ES-I3 (cell line): ENCODE data around the gene CCDC85C.

Experiments used
- H3K36me3 ChIP-seq: 2 replicates; pipeline ENCODE4 v1.6.1; 2013; ENCODE audit warnings: mild to moderate bottlenecking, low read length, control low read depth, moderate library complexity; ENCODE audit not compliant: insufficient read depth
- H3K4me1 ChIP-seq: 2 replicates; pipeline ENCODE4 v1.6.1; 2013; ENCODE audit warnings: mild to moderate bottlenecking, control low read depth, low read length; ENCODE audit not compliant: insufficient read depth
- H3K9ac ChIP-seq: 2 replicates; pipeline ENCODE4 v1.6.1; 2013; ENCODE audit warnings: low read depth, mild to moderate bottlenecking, low read length, moderate library complexity
- H3K9me3 ChIP-seq: 2 replicates; pipeline ENCODE4 v1.6.1; 2013; ENCODE audit warnings: mild to moderate bottlenecking, low read length, moderate library complexity; ENCODE audit not compliant: control insufficient read depth, insufficient read depth

The CCDC85C gene

GRCh38 chr14:99637624-99638023, 33.6 kb upstream of the CCDC85C start:
- Histone ChIP-seq H3K4me1 (no peaks in the 10 kb centered on the region), H3K9ac (no peak overlapping the region), H3K36me3 (no peaks in the 10 kb centered on the region), H3K9me3 (no peaks in the 10 kb centered on the region)

- Histone ChIP-seq H3K4me1 (no peaks in the 10 kb centered on the region), H3K9me3 (no peaks in the 10 kb centered on the region), H3K9ac (no peak overlapping the region)
Observed at GRCh38 chr14:99636487-99636886, 32.5 kb upstream of the CCDC85C start.

GRCh38 chr14:99635116-99635515, 31.1 kb upstream of the CCDC85C start:
- H3K4me1 ChIP-seq = no peaks in the 10 kb centered on the region
- H3K9me3 ChIP-seq = no peaks in the 10 kb centered on the region
- no peaks in the 10 kb centered on the region for H3K36me3 ChIP-seq
- no peak overlapping the region for H3K9ac ChIP-seq

More at GRCh38 chr14:99636487-99636886, 32.5 kb upstream of the CCDC85C start:
- H3K36me3 ChIP-seq = no peaks in the 10 kb centered on the region

GRCh38 chr14:99634443-99634842, 30.4 kb upstream of the CCDC85C start:
- Histone ChIP-seq H3K36me3 (no peaks in the 10 kb centered on the region), H3K9me3 (no peaks in the 10 kb centered on the region), H3K4me1 (no peaks in the 10 kb centered on the region), H3K9ac (no peak overlapping the region)

- no peaks in the 10 kb centered on the region for H3K4me1 ChIP-seq
- H3K9ac ChIP-seq = no peak overlapping the region
- no peaks in the 10 kb centered on the region for H3K9me3 ChIP-seq
- no peaks in the 10 kb centered on the region for H3K36me3 ChIP-seq
Observed at GRCh38 chr14:99633918-99634317, 29.9 kb upstream of the CCDC85C start.

- no peaks in the 10 kb centered on the region for H3K4me1 ChIP-seq
- no peaks in the 10 kb centered on the region for H3K9me3 ChIP-seq
- no peak overlapping the region for H3K9ac ChIP-seq
- H3K36me3 ChIP-seq = no peaks in the 10 kb centered on the region
Observed at GRCh38 chr14:99633141-99633540, 29.1 kb upstream of the CCDC85C start.

- no peak overlapping the region for H3K9ac ChIP-seq
- H3K4me1 ChIP-seq = no peaks in the 10 kb centered on the region
- no peaks in the 10 kb centered on the region for H3K9me3 ChIP-seq
Observed at GRCh38 chr14:99632410-99633035, 28.5 kb upstream of the CCDC85C start.

GRCh38 chr14:99630202-99630601, 26.2 kb upstream of the CCDC85C start:
- Histone ChIP-seq H3K4me1 (no peaks in the 10 kb centered on the region), H3K9ac (no peak overlapping the region), H3K36me3 (no peaks in the 10 kb centered on the region), H3K9me3 (no peaks in the 10 kb centered on the region)

More at GRCh38 chr14:99632410-99633035, 28.5 kb upstream of the CCDC85C start:
- H3K36me3 ChIP-seq = no peaks in the 10 kb centered on the region

GRCh38 chr14:99628887-99629618, 25.0 kb upstream of the CCDC85C start:
- no peak overlapping the region for H3K9ac ChIP-seq
- H3K4me1 ChIP-seq = no peaks in the 10 kb centered on the region
- H3K36me3 ChIP-seq = no peaks in the 10 kb centered on the region
- no peaks in the 10 kb centered on the region for H3K9me3 ChIP-seq

GRCh38 chr14:99627510-99628381, 23.7 kb upstream of the CCDC85C start:
- Histone ChIP-seq H3K9ac (no peak overlapping the region), H3K9me3 (no peaks in the 10 kb centered on the region)

GRCh38 chr14:99627100-99627499, 23.1 kb upstream of the CCDC85C start:
- no peak overlapping the region for H3K9ac ChIP-seq
- H3K9me3 ChIP-seq = no peaks in the 10 kb centered on the region
- H3K4me1 ChIP-seq = no peaks in the 10 kb centered on the region
- H3K36me3 ChIP-seq = no peaks in the 10 kb centered on the region

More at GRCh38 chr14:99627510-99628381, 23.7 kb upstream of the CCDC85C start:
- Histone ChIP-seq H3K4me1 (no peaks in the 10 kb centered on the region), H3K36me3 (no peaks in the 10 kb centered on the region)

- no peak overlapping the region for H3K9ac ChIP-seq
- no peaks in the 10 kb centered on the region for H3K4me1 ChIP-seq
- no peaks in the 10 kb centered on the region for H3K36me3 ChIP-seq
- no peaks in the 10 kb centered on the region for H3K9me3 ChIP-seq
Observed at GRCh38 chr14:99626041-99626648, 22.1 kb upstream of the CCDC85C start.

GRCh38 chr14:99625476-99625875, 21.5 kb upstream of the CCDC85C start:
- H3K9me3 ChIP-seq = no peaks in the 10 kb centered on the region
- no peak overlapping the region for H3K9ac ChIP-seq
- no peaks in the 10 kb centered on the region for H3K4me1 ChIP-seq
- no peaks in the 10 kb centered on the region for H3K36me3 ChIP-seq

- Histone ChIP-seq H3K4me1 (peaks cover 3% of the 10 kb centered on the region; the same call in 1 of the 2 replicates), H3K36me3 (no peaks in the 10 kb centered on the region), H3K9me3 (no peaks in the 10 kb centered on the region), H3K9ac (no peak overlapping the region)
Observed at GRCh38 chr14:99624971-99625370, 21.0 kb upstream of the CCDC85C start.
